IPS-11a (cell line): ENCODE measurements around the gene TMEM175.

Experiments
- H3K4me3 ChIP-seq: one replicate; pipeline ENCODE4 v1.5.1; 2013; ENCODE audit warnings: low read depth, low read length, control low read depth

Gene TMEM175

DNA sequence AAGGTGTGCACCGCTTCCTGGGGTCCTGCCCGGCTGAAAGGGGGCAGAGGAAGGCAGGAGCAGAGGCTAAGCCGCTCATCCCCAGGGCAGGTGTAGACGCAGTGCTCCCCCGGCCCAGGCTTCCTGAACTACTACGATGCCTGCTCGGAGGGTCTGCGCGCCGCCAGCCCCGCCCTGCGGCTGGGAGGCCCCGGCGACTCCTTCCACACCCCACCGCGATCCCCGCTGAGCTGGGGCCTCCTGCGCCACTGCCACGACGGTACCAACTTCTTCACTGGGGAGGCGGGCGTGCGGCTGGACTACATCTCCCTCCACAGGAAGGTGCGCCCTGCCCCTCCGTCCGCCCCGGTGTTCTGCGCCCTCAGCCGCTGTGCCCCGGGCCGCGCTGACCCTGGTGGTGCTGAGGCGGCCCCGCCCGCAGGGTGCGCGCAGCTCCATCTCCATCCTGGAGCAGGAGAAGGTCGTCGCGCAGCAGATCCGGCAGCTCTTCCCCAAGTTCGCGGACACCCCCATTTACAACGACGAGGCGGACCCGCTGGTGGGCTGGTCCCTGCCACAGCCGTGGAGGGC lies 69.4 kb downstream of the TMEM175 start:
- H3K4me3 ChIP-seq: no peak overlapping the region

GRCh38 chr4:1002131-1002630 lies 69.9 kb downstream of the TMEM175 start:
- no peak overlapping the region for H3K4me3 ChIP-seq

- no peak overlapping the region for H3K4me3 ChIP-seq
Measured at GRCh38 chr4:1002631-1003251, 70.5 kb downstream of the TMEM175 start.

- peak overlapping the region; percentile 13 for H3K4me3 ChIP-seq
Measured at GRCh38 chr4:1003271-1004070, 71.2 kb downstream of the TMEM175 start.

- no peak overlapping the region for H3K4me3 ChIP-seq
Measured at GRCh38 chr4:1004071-1004418, 71.8 kb downstream of the TMEM175 start.

DNA sequence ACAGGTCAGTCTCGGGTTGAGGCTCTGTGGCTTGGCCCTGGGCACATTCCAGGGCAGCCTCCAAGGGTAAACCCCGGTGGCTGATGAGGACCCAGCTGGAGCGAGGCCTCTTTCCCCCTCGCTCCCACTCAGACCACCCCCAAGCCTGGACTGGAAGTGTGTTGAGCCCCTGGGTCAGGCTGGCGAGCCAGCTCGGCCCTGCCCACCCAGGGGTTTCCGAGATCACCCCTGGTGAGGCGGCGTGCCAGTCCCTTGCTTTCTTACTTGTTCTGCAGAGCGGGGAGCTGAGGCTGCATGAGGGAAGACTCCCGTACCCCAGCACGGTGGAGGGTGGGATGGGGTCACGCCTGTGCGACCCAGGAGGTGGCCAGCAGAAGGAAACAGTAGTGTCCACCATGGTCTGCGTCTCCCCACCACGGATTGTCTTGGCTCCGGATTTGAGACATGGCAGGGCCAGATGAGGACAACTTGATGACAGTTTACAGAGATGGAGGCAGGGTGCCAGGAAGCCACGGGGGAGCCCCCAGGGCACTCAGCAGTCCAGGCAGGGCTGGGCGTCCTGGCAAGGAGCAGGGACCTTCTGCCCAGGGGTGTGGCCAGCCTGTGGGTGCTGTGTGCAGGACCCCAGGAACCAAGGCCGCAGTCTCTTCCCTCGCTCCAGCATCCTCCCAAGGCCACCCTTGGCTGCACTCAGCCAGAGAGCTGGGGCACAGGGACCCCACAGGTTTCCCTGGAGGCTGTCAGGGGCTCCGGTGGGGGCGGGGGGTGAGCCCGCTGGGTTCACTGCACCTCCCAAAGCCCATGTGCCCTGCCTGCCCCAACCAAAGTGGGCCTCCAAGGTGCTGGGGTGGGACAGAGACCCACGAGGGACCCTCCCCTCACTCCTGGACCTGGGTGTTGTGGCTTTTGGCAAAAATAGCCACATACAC lies 72.6 kb downstream of the TMEM175 start:
- no peak overlapping the region for H3K4me3 ChIP-seq

GRCh38 chr4:1006856-1007255 lies 74.6 kb downstream of the TMEM175 start:
- H3K4me3 ChIP-seq: no peak overlapping the region
